ENCODE data around the gene GNG12. TPM values are rescaled to one million over a fixed set of nuclear protein-coding genes. Genes with fewer than 3 reads are reported as not detected.

The GNG12 gene
- total and polyA plus RNA-seq, 2 donors (not counting 1 experiment from before 2014, with no cell fraction given) = not detected

GRCh38 chr1:67676287-67676686 is 157.0 kb downstream of the GNG12 start:
- no peak for ATAC-seq (ENCODE audit: low read depth)
- no peak overlapping the region for H3K4me2 ChIP-seq (replicated peaks; ENCODE audit: low read depth, low read length, poor library complexity, severe bottlenecking)

DNA sequence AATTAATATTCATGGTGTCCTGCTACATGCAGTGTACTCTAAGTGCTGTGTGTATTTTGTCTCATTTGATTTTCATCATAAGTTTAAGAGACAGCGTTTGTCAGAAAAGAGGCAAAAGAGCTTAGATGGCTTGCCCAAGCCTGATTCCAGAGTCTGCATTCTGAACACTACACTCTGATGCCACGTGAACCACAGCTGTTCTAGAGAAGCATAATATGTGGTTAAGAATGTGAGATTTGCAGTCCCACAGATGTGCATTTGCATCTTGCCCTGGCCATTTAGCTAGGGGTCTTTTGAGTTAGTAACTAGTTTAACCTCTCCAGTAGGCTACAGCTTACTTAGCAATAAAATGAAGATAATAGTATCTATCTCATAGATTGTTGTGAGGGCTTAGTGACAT is 157.5 kb downstream of the GNG12 start:
- Histone ChIP-seq H3K27ac (ENCODE audit: low read length in 2 of 2) (no peak overlapping the region), H2AFZ (ENCODE audit: insufficient read depth, low read depth, low read length, poor library complexity, severe bottlenecking) (no peak overlapping the region), H4K20me1 (ENCODE audit: control insufficient read depth, insufficient read depth, low read length, poor library complexity, severe bottlenecking) (no peaks in the 10 kb centered on the region), H3K4me3 (ENCODE audit: control extremely low read depth in 1 of 5, extremely low read depth in 1 of 5, insufficient read depth in 1 of 5, low read depth in 2 of 5, low read length in 4 of 5) (no peak overlapping the region), H3K9me3 (ENCODE audit: control extremely low read depth in 1 of 3, control insufficient read depth in 2 of 3, insufficient read depth in 1 of 3, low read length in 2 of 3) (no peaks in the 10 kb centered on the region), H3K79me2 (ENCODE audit: control insufficient read depth, insufficient read depth, low read length) (no peaks in the 10 kb centered on the region), H3K4me1 (ENCODE audit: control insufficient read depth in 2 of 2, insufficient read depth in 2 of 2, low read length in 2 of 2) (no peaks in the 10 kb centered on the region), H3K27me3 (replicated peaks in 1 of 4; ENCODE audit: control extremely low read depth in 1 of 4, control insufficient read depth in 3 of 4, insufficient read depth in 4 of 4, low read length in 3 of 4) (peaks cover 0 to 4% (median under 1%) of the 10 kb centered on the region in 4 experiments), H3K9ac (ENCODE audit: low read length) (no peak overlapping the region), H3K4me2 (replicated peaks; ENCODE audit: low read depth, low read length, poor library complexity, severe bottlenecking) (no peak overlapping the region), H3K36me3 (replicated peaks in 1 of 2; ENCODE audit: control extremely low read depth in 1 of 2, control insufficient read depth in 1 of 2, extremely low read depth in 1 of 2, insufficient read depth in 2 of 2, low read length in 1 of 2) (no peaks in the 10 kb centered on the region)
- Mint-ChIP-seq H3K9me3 (ENCODE audit: insufficient read depth) (no peaks in the 10 kb centered on the region), H3K27me3 (peaks cover 27% of the 10 kb centered on the region), H3K27ac (no peak overlapping the region), H3K4me3 (no peak overlapping the region), H3K4me1 (peaks cover 2% of the 10 kb centered on the region)
- no peak for TF ChIP-seq EZH2 (IDR thresholded peaks at IDR 0.05; ENCODE audit: borderline replicate concordance, insufficient read depth, low read depth, low read length, poor library complexity, severe bottlenecking)
- TF ChIP-seq, protein P1, sequence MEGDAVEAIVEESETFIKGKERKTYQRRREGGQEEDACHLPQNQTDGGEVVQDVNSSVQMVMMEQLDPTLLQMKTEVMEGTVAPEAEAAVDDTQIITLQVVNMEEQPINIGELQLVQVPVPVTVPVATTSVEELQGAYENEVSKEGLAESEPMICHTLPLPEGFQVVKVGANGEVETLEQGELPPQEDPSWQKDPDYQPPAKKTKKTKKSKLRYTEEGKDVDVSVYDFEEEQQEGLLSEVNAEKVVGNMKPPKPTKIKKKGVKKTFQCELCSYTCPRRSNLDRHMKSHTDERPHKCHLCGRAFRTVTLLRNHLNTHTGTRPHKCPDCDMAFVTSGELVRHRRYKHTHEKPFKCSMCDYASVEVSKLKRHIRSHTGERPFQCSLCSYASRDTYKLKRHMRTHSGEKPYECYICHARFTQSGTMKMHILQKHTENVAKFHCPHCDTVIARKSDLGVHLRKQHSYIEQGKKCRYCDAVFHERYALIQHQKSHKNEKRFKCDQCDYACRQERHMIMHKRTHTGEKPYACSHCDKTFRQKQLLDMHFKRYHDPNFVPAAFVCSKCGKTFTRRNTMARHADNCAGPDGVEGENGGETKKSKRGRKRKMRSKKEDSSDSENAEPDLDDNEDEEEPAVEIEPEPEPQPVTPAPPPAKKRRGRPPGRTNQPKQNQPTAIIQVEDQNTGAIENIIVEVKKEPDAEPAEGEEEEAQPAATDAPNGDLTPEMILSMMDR (IDR thresholded peaks at IDR 0.05) = no peak
- DNase-seq (no peak), ATAC-seq (ENCODE audit: low read depth) (no peak)
- ChIA-PET CTCF (interaction anchor here (1.2 kb wide), 1 partner anchor 90 kb away, joined by 3 read pairs; no protein-coding TSS in a partner anchor), POLR2A (no interaction called here)
- WGBS (ENCODE audit: insufficient coverage) = 80% methylated on average over 1 of the region's 2 CpGs
- intact Hi-C loops (cut with micrococcal nuclease) = no loop called here

More at GRCh38 chr1:67676287-67676686, 157.0 kb downstream of the GNG12 start:
- H3K4me3 ChIP-seq (ENCODE audit: control extremely low read depth in 1 of 5, extremely low read depth in 1 of 5, insufficient read depth in 1 of 5, low read depth in 2 of 5, low read length in 4 of 5) = no peak overlapping the region
- peaks cover 0 to 4% (median 0%) of the 10 kb centered on the region in 4 experiments for H3K27me3 ChIP-seq (replicated peaks in 1 of 4; ENCODE audit: control extremely low read depth in 1 of 4, control insufficient read depth in 3 of 4, insufficient read depth in 4 of 4, low read length in 3 of 4)
- no peaks in the 10 kb centered on the region for H3K9me3 ChIP-seq (ENCODE audit: control extremely low read depth in 1 of 3, control insufficient read depth in 2 of 3, insufficient read depth in 1 of 3, low read length in 2 of 3)
- Mint-ChIP-seq H3K27me3 (peaks cover 22% of the 10 kb centered on the region), H3K4me3 (no peak overlapping the region), H3K4me1 (peaks cover 2% of the 10 kb centered on the region), H3K9me3 (ENCODE audit: insufficient read depth) (no peaks in the 10 kb centered on the region), H3K27ac (no peak overlapping the region)
- H3K4me1 ChIP-seq (ENCODE audit: control insufficient read depth in 2 of 2, insufficient read depth in 2 of 2, low read length in 2 of 2) = no peaks in the 10 kb centered on the region
- POLR2A ChIA-PET = no interaction called here
- CTCF ChIA-PET = interaction anchor here (1.2 kb wide), 1 partner anchor 90 kb away, joined by 3 read pairs; no protein-coding TSS in a partner anchor
- H4K20me1 ChIP-seq (ENCODE audit: control insufficient read depth, insufficient read depth, low read length, poor library complexity, severe bottlenecking) = no peaks in the 10 kb centered on the region
- no peak overlapping the region for H3K27ac ChIP-seq (ENCODE audit: low read length in 2 of 2)
- no peak for TF ChIP-seq EZH2 (IDR thresholded peaks at IDR 0.05; ENCODE audit: borderline replicate concordance, insufficient read depth, low read depth, low read length, poor library complexity, severe bottlenecking)
- TF ChIP-seq, protein P1 (IDR thresholded peaks at IDR 0.05) = no peak
- intact Hi-C loops (cut with micrococcal nuclease) = no loop called here
- H2AFZ ChIP-seq (ENCODE audit: insufficient read depth, low read depth, low read length, poor library complexity, severe bottlenecking) = no peak overlapping the region
- no peak overlapping the region for H3K9ac ChIP-seq (ENCODE audit: low read length)
- DNase-seq = no peak
- no peaks in the 10 kb centered on the region for H3K79me2 ChIP-seq (ENCODE audit: control insufficient read depth, insufficient read depth, low read length)
- H3K36me3 ChIP-seq (replicated peaks in 1 of 2; ENCODE audit: control extremely low read depth in 1 of 2, control insufficient read depth in 1 of 2, extremely low read depth in 1 of 2, insufficient read depth in 2 of 2, low read length in 1 of 2) = no peaks in the 10 kb centered on the region
- WGBS (ENCODE audit: insufficient coverage) = no CpG with 5 or more reads among the region's 2 CpGs
